ENCODE results near the gene ASPHD1. TPM values are rescaled to one million over a fixed set of nuclear protein-coding genes. Genes with fewer than 3 reads are reported as not detected.

ASPHD1 gene
- total and polyA plus RNA-seq, 2 of the 4 experiments (the other 2 are of a cell fraction) = 4.1 to 14.5 TPM

- no peak overlapping the region for H2BK5ac ChIP-seq (ENCODE audit: low read depth, low read length, poor library complexity, severe bottlenecking)
- H3K36me3 ChIP-seq (ENCODE audit: control insufficient read depth, insufficient read depth, low read length) = 0 out of 2 replicates have a peak, but pooled peaks cover 2% of the 10 kb centered on the region
- no peak for DNase-seq
- H3K9me1 ChIP-seq (ENCODE audit: insufficient read depth, low read length) = no peaks in the 10 kb centered on the region; the same call in 1 of the 2 replicates
- H3K27me3 ChIP-seq (ENCODE audit: control insufficient read depth, insufficient read depth, low read length) = peaks cover 5% of the 10 kb centered on the region; the same call in 1 of the 2 replicates
- H2AFZ ChIP-seq (replicated peaks; ENCODE audit: low read length, poor library complexity) = peak overlapping the region; percentile 72
- no CpG with 5 or more reads among the region's 9 CpGs for WGBS, 2 experiments (ENCODE audit: extremely low coverage in 2 of 2, insufficient read length in 1 of 2)
- H3K9ac ChIP-seq (ENCODE audit: low read depth, low read length) = peak overlapping the region; percentile 55
- dilution Hi-C loops (cut with HindIII; ENCODE audit: low sequenced_read_pairs, unreplicated experiment) (no loop called here), intact Hi-C loops (cut with micrococcal nuclease) (no loop called here), in situ Hi-C loops (cut with MboI; ENCODE audit: low sequenced_read_pairs) (no loop called here)
- H3K4me2 ChIP-seq (ENCODE audit: low read depth, low read length) = peak overlapping the region; percentile 77
- H3K79me1 ChIP-seq (ENCODE audit: low read depth in 1 of 2, low read length in 2 of 2) = peaks cover 4 to 19% of the 10 kb centered on the region in 2 experiments; a peak in 3 of 4 replicates
- H2AK5ac ChIP-seq (ENCODE audit: low read depth, low read length) = no peak overlapping the region
- H3K18ac ChIP-seq (ENCODE audit: low read depth, low read length) = no peak overlapping the region
- no peaks in the 10 kb centered on the region for H3K9me3 ChIP-seq (ENCODE audit: control insufficient read depth, insufficient read depth, low read length)
- ChIA-PET CTCF (no interaction called here), POLR2A (ENCODE audit: unreplicated experiment) (no interaction called here)
- H3K4ac ChIP-seq (ENCODE audit: low read depth, low read length) = no peak overlapping the region
- no peak overlapping the region for H2BK15ac ChIP-seq (ENCODE audit: low read depth, low read length)
- H4K5ac ChIP-seq (ENCODE audit: low read depth, low read length) = no peak overlapping the region
- no TSS peak for BruUV-seq (replicated peaks)
- H3K4me3 ChIP-seq (ENCODE audit: insufficient read depth, low read depth, low read length) = peak overlapping the region; percentile 47
- no peak for ATAC-seq (ENCODE audit: low read depth)
- no peak overlapping the region for H3K27ac ChIP-seq (ENCODE audit: insufficient read depth, low read length)
- TF ChIP-seq CHD1 (IDR thresholded peaks at IDR 0.05; ENCODE audit: low read depth, low read length) = no peak
- no peak for TF ChIP-seq CEBPB (IDR thresholded peaks at IDR 0.05; ENCODE audit: low read depth, low read length)
- TF ChIP-seq RCOR1 (IDR thresholded peaks at IDR 0.05; ENCODE audit: insufficient replicate concordance, low read length) = no peak
- TF ChIP-seq, protein P1, sequence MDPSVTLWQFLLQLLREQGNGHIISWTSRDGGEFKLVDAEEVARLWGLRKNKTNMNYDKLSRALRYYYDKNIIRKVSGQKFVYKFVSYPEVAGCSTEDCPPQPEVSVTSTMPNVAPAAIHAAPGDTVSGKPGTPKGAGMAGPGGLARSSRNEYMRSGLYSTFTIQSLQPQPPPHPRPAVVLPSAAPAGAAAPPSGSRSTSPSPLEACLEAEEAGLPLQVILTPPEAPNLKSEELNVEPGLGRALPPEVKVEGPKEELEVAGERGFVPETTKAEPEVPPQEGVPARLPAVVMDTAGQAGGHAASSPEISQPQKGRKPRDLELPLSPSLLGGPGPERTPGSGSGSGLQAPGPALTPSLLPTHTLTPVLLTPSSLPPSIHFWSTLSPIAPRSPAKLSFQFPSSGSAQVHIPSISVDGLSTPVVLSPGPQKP (IDR thresholded peaks at IDR 0.05; ENCODE audit: borderline replicate concordance, low read depth, low read length) = no peak
- no peak for TF ChIP-seq POLR2A (IDR thresholded peaks at IDR 0.05; ENCODE audit: low read depth, low read length)
- TF ChIP-seq BHLHE40 (IDR thresholded peaks at IDR 0.05; ENCODE audit: low read depth, low read length) = no peak
- TF ChIP-seq MAFK (IDR thresholded peaks at IDR 0.05; ENCODE audit: low read depth, low read length) = no peak
- TF ChIP-seq, protein P2, sequence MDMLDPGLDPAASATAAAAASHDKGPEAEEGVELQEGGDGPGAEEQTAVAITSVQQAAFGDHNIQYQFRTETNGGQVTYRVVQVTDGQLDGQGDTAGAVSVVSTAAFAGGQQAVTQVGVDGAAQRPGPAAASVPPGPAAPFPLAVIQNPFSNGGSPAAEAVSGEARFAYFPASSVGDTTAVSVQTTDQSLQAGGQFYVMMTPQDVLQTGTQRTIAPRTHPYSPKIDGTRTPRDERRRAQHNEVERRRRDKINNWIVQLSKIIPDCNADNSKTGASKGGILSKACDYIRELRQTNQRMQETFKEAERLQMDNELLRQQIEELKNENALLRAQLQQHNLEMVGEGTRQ (IDR thresholded peaks at IDR 0.05; ENCODE audit: low read depth, low read length) = no peak
- no peak for TF ChIP-seq FOS (IDR thresholded peaks at IDR 0.05; ENCODE audit: low read depth, low read length)
- H4K20me1 ChIP-seq (ENCODE audit: insufficient read depth, low read length) = peaks cover 7% of the 10 kb centered on the region; the same call in 1 of the 2 replicates
- H3K4me1 ChIP-seq (ENCODE audit: control insufficient read depth, insufficient read depth, low read length) = peaks cover 10% of the 10 kb centered on the region
- no peak overlapping the region for H3K14ac ChIP-seq (replicated peaks; ENCODE audit: low read depth, low read length)
- no peak overlapping the region for H4K91ac ChIP-seq (ENCODE audit: insufficient read depth, low read depth, low read length)
- H3K56ac ChIP-seq (ENCODE audit: extremely low read depth, insufficient read depth, low read length) = no peak overlapping the region
- H3K23ac ChIP-seq (ENCODE audit: low read depth, low read length) = no peak overlapping the region
- H2AK9ac ChIP-seq (replicated peaks; ENCODE audit: low read depth, low read length, poor library complexity) = no peak overlapping the region
- no peak overlapping the region for H4K8ac ChIP-seq (ENCODE audit: low read depth in 2 of 2, low read length in 2 of 2)
- no peak overlapping the region for H2BK120ac ChIP-seq (ENCODE audit: low read depth, low read length)
- no peak overlapping the region for H2BK20ac ChIP-seq (ENCODE audit: low read depth, low read length)
Measured at GRCh38 chr16:29898135-29898803, 2.0 kb upstream of the ASPHD1 start.

All from IMR-90 (cell line).